MM.1S (cell line): ENCODE measurements around the gene TRAF1.
A peak's percentile ranks its signal among the peaks of the same experiment; 100 is the strongest.

Source experiments
- DNase-seq: peaks from one replicate; pipeline ENCODE4 v3.0.0-alpha.2; 2015
- H2AFZ ChIP-seq: fragments of 300-600 bp; sonication (generic); 2 replicates; pipeline ENCODE4 v1.6.0; 2016; ENCODE audit warnings: antibody characterized with exemption, low read length
- H3F3A ChIP-seq: fragments of 300-600 bp; sonication (generic); 2 replicates; pipeline ENCODE4 v1.6.1; 2016; ENCODE audit warnings: mild to moderate bottlenecking, antibody characterized with exemption, low read length, moderate library complexity, mixed read lengths; ENCODE audit not compliant: insufficient read depth
- H3K27ac ChIP-seq: fragments of 300-600 bp; sonication (generic); 2 replicates; pipeline ENCODE4 v1.5.1; 2016; ENCODE audit warnings: mild to moderate bottlenecking, low read length
- H3K27me3 ChIP-seq: fragments of 300-600 bp; sonication (generic); replicated peaks from 2 replicates; pipeline ENCODE4 v1.6.0; 2016; ENCODE audit warnings: low read length; ENCODE audit not compliant: insufficient read depth
- H3K36me3 ChIP-seq: fragments of 300-600 bp; sonication (generic); replicated peaks from 2 replicates; pipeline ENCODE4 v1.6.1; 2016; ENCODE audit warnings: mild to moderate bottlenecking, low read length, mixed read lengths; ENCODE audit not compliant: insufficient read depth
- H3K4me1 ChIP-seq: fragments of 300-600 bp; sonication (generic); 2 replicates; pipeline ENCODE4 v1.6.1; 2016; ENCODE audit warnings: low read length, mixed read lengths
- H3K4me2 ChIP-seq: fragments of 300-600 bp; sonication (generic); 2 replicates; pipeline ENCODE4 v1.6.0; 2016; ENCODE audit warnings: low read depth, low read length
- H3K4me3 ChIP-seq: fragments of 300-600 bp; sonication (generic); 2 replicates; pipeline ENCODE4 v1.5.1; 2016; ENCODE audit warnings: low read length, mixed read lengths
- H3K79me2 ChIP-seq: fragments of 300-600 bp; sonication (generic); 2 replicates; pipeline ENCODE4 v1.6.1; 2016; ENCODE audit warnings: mixed run types, low read length, mixed read lengths
- H3K9ac ChIP-seq: fragments of 300-600 bp; sonication (generic); 2 replicates; pipeline ENCODE4 v1.6.1; 2016; ENCODE audit warnings: low read length, mixed read lengths
- H3K9me2 ChIP-seq: fragments of 300-600 bp; sonication (generic); replicated peaks from 2 replicates; pipeline ENCODE4 v1.6.1; 2016; ENCODE audit warnings: mild to moderate bottlenecking, low read length, mixed read lengths; ENCODE audit not compliant: insufficient read depth
- H3K9me3 ChIP-seq: fragments of 300-600 bp; sonication (generic); replicated peaks from 2 replicates; pipeline ENCODE4 v1.6.1; 2016; ENCODE audit warnings: mild to moderate bottlenecking, low read length, mixed read lengths; ENCODE audit not compliant: insufficient read depth
- H4K20me1 ChIP-seq: fragments of 300-600 bp; sonication (generic); 2 replicates; pipeline ENCODE4 v1.6.1; 2016; ENCODE audit warnings: mild to moderate bottlenecking, low read length, moderate library complexity, mixed read lengths; ENCODE audit not compliant: insufficient read depth
- EZH2 ChIP-seq: fragments of 300-600 bp; sonication (generic); optimal IDR thresholded peaks from 2 replicates; pipeline ENCODE3; 2017; ENCODE audit warnings: low read depth, mild to moderate bottlenecking, antibody characterized with exemption, low read length, mixed read lengths
- EZH2phosphoT487 ChIP-seq: fragments of 300-600 bp; sonication (generic); IDR thresholded peaks from 2 replicates; pipeline ENCODE4 v1.6.1; 2018; ENCODE audit warnings: antibody characterized with exemption, low read length
- TF ChIP-seq, protein P1 (sequence below): fragments of 300-600 bp; sonication (generic); IDR thresholded peaks from 2 replicates; pipeline ENCODE4 v1.5.1; 2016; ENCODE audit warnings: antibody characterized with exemption, low read length, mixed read lengths

TRAF1 gene

DNA sequence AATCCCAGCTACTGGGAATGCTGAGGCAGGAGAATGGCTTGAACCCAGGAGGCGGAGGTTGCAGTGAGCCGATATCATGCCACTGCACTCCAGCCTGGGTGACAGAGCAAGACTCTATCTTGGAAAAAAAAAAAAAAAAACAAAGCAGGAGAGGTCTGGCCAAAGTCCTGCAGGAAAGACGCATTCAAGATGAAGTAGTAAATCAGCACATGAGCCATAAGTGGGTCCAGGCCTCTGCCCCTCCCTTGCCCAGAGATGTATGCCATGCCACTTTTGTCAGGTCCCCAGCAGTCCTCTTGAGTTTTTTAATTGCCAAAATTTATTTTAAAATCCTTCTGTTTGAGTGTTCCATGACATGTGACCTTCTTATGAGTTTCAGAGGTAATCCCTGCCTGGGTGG is 41.1 kb downstream of the TRAF1 start:
- Histone ChIP-seq H3F3A (peaks cover 7% of the 10 kb centered on the region; the same call in 1 of the 2 replicates), H3K27me3 (no peaks in the 10 kb centered on the region), H3K36me3 (no peaks in the 10 kb centered on the region), H3K27ac (no peak overlapping the region), H3K9me2 (no peaks in the 10 kb centered on the region), H3K4me1 (peaks cover 28% of the 10 kb centered on the region), H3K4me3 (no peak overlapping the region), H2AFZ (no peak overlapping the region), H3K79me2 (no peaks in the 10 kb centered on the region), H3K9me3 (no peaks in the 10 kb centered on the region), H4K20me1 (no peaks in the 10 kb centered on the region), H3K4me2 (no peak overlapping the region), H3K9ac (no peak overlapping the region)
- no peak for TF ChIP-seq EZH2
- TF ChIP-seq EZH2phosphoT487 = no peak
- TF ChIP-seq, protein P1, sequence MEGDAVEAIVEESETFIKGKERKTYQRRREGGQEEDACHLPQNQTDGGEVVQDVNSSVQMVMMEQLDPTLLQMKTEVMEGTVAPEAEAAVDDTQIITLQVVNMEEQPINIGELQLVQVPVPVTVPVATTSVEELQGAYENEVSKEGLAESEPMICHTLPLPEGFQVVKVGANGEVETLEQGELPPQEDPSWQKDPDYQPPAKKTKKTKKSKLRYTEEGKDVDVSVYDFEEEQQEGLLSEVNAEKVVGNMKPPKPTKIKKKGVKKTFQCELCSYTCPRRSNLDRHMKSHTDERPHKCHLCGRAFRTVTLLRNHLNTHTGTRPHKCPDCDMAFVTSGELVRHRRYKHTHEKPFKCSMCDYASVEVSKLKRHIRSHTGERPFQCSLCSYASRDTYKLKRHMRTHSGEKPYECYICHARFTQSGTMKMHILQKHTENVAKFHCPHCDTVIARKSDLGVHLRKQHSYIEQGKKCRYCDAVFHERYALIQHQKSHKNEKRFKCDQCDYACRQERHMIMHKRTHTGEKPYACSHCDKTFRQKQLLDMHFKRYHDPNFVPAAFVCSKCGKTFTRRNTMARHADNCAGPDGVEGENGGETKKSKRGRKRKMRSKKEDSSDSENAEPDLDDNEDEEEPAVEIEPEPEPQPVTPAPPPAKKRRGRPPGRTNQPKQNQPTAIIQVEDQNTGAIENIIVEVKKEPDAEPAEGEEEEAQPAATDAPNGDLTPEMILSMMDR = no peak
- DNase-seq = no peak

DNA sequence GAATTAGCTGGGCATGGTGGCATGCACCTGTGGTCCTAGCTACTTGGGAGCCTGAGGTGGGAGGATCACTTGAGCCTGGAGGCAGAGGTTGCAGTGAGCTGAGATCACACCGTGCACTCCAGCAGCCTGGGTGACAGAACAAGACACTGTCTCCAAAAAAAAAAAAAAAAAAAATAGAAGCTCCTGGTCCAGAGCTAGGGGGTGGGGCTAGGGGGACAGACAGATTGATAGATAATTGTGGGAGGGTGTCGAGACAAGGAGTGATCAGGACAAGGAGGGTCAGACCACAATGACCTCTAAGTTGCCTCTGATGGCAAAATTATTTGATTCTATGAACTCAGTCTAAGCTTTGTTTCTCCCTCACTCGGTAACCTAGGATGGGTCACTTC is 43.0 kb downstream of the TRAF1 start:
- Histone ChIP-seq H3K9me2 (no peaks in the 10 kb centered on the region), H4K20me1 (no peaks in the 10 kb centered on the region)

DNA sequence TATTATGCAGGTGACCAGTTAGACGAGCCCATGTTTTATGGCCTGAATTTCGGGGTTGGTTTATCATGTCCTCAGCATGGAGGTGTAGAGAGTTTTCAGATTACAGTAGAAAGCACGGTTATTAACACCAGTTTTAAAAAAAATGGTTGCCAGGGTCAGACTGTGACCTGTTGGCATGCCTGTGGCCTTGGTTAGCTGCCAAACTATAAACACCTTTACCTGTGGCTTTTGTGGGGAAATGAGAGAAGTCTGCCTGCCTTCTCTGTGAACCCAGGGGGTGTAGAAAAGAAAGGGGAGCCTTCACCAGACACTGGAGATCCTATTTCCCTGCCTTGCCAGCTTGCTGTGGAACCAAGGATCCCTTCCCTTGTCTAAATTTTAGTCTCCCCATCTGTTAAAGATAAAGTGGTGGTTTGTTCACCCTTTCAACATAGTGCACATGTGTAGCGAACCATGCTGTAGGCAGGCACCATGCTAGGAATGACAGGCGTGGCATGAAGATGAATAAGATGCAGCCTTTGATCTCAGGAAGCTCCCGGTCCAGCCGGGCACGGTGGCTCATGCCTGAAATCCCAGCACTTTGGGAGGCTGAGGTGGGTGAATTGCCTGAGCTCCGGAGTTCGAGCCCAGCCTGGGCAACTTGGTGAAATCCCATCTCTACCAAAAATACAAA is 43.5 kb downstream of the TRAF1 start:
- Histone ChIP-seq H3F3A (peaks cover 19% of the 10 kb centered on the region), H3K79me2 (peaks cover 3% of the 10 kb centered on the region), H4K20me1 (no peaks in the 10 kb centered on the region), H3K4me3 (no peak overlapping the region), H3K27me3 (no peaks in the 10 kb centered on the region), H3K27ac (peak overlapping the region; percentile 20; the same call in 1 of the 2 replicates), H3K9ac (no peak overlapping the region), H3K9me3 (no peaks in the 10 kb centered on the region), H3K4me1 (peaks cover 37% of the 10 kb centered on the region), H3K4me2 (0 out of 2 replicates have a peak overlapping the region, but pooled peaks have one; percentile 5), H2AFZ (no peak overlapping the region), H3K9me2 (no peaks in the 10 kb centered on the region), H3K36me3 (no peaks in the 10 kb centered on the region)
- DNase-seq = peak; percentile 75
- TF ChIP-seq EZH2phosphoT487 (no peak), EZH2 (no peak)
- TF ChIP-seq, protein P1 = no peak

More for the DNA sequence above, 43.0 kb downstream of the TRAF1 start:
- Histone ChIP-seq H3K4me3 (no peak overlapping the region), H3F3A (peaks cover 14% of the 10 kb centered on the region), H3K36me3 (no peaks in the 10 kb centered on the region), H2AFZ (no peak overlapping the region), H3K4me1 (peaks cover 32% of the 10 kb centered on the region), H3K27me3 (no peaks in the 10 kb centered on the region), H3K9ac (no peak overlapping the region), H3K9me3 (no peaks in the 10 kb centered on the region), H3K4me2 (no peak overlapping the region), H3K79me2 (no peaks in the 10 kb centered on the region), H3K27ac (no peak overlapping the region)
- TF ChIP-seq, protein P1 = no peak
- TF ChIP-seq EZH2 (no peak), EZH2phosphoT487 (no peak)
- DNase-seq = no peak
